ENCODE measurements around the gene TMC8. TPM values are rescaled to one million over a fixed set of nuclear protein-coding genes. Genes with fewer than 3 reads are reported as not detected.
"Not testable (repeated sequence)": the region's sequence is repeated elsewhere in the genome, so short reads cannot be mapped to it uniquely, and the experiment has no call there.

The TMC8 gene
- 100 to 1,000 TPM; 123 to 139 TPM for total RNA-seq

GRCh38 chr17:78130437-78131101 is at the start of gene TMC8:
Gene TMC8 (plus strand): TSS chr17:78130771. CDS start chr17:78131589, 818 bp downstream.
- H3K27ac Mint-ChIP-seq, result peak within 1 kb of the TSS; percentile 96
- CTCF ChIA-PET, result interaction anchor here (1.1 to 2.5 kb wide), 3 partner anchors 9 to 46 kb away, joined by 3 to 13 read pairs (median 6); no protein-coding TSS in a partner anchor
- H3K9me3 Mint-ChIP-seq (ENCODE audit: low read depth), result no peaks in the 10 kb centered on the region
- peak; percentile 50 for ATAC-seq
- intact Hi-C loops (cut with DNase I, micrococcal nuclease), result loop anchor here (1.0 to 5.0 kb wide), 5 partner anchors 9 to 230 kb away; partner anchors contain the start of genes SOCS3 (in 1 of the 2) and SYNGR2 (in 1 of the 2)
- DNase-seq, result peak; percentile 86
- H3K36me3 Mint-ChIP-seq (ENCODE audit: low read depth), result peaks cover 44% of the 10 kb centered on the region
- H3K4me3 Mint-ChIP-seq, result peak within 1 kb of the TSS; percentile 94
- H3K4me1 Mint-ChIP-seq, result peaks cover 57% of the 10 kb centered on the region
- POLR2A ChIA-PET, result no interaction called here
- no peaks in the 10 kb centered on the region for H3K27me3 Mint-ChIP-seq

- H3K27ac Mint-ChIP-seq, result no peak overlapping the region
Observed at GRCh38 chr17:78081551-78081950, 49.0 kb upstream of the TMC8 start.

GRCh38 chr17:78082355-78082872 is 48.2 kb upstream of the TMC8 start:
- H3K27ac Mint-ChIP-seq; DNase-seq; ATAC-seq; H3K9me3 Mint-ChIP-seq (ENCODE audit: low read depth); H3K4me1 Mint-ChIP-seq; intact Hi-C loops (cut with DNase I, micrococcal nuclease); POLR2A ChIA-PET; H3K27me3 Mint-ChIP-seq; H3K4me3 Mint-ChIP-seq: not testable (repeated sequence)
- peaks cover 23% of the 10 kb centered on the region for H3K36me3 Mint-ChIP-seq (ENCODE audit: low read depth)
- CTCF ChIA-PET, result interaction anchor here (0.6 to 1.6 kb wide), 4 partner anchors 23 to 272 kb away, joined by 3 to 4 read pairs (median 4); no protein-coding TSS in a partner anchor

More at GRCh38 chr17:78081551-78081950, 49.0 kb upstream of the TMC8 start:
- Mint-ChIP-seq H3K4me1 (no peaks in the 10 kb centered on the region), H3K36me3 (ENCODE audit: low read depth) (peaks cover 17% of the 10 kb centered on the region), H3K4me3 (no peak overlapping the region), H3K27me3 (no peaks in the 10 kb centered on the region), H3K9me3 (ENCODE audit: low read depth) (no peaks in the 10 kb centered on the region)
- ChIA-PET POLR2A (no interaction called here), CTCF (interaction anchor here (0.7 kb wide), 1 partner anchor 96 kb away, joined by 3 read pairs; no protein-coding TSS in a partner anchor)
- intact Hi-C loops (cut with DNase I, micrococcal nuclease), result no loop called here
- ATAC-seq (no peak), DNase-seq (no peak)

GRCh38 chr17:78082988-78083387 is 47.6 kb upstream of the TMC8 start:
- ATAC-seq, result no peak
- H3K27ac Mint-ChIP-seq, result no peak overlapping the region
- ChIA-PET POLR2A (interaction anchor here (0.6 kb wide), 1 partner anchor 56 kb away, joined by 3 read pairs; no protein-coding TSS in a partner anchor), CTCF (interaction anchor here (0.6 to 1.6 kb wide), 5 partner anchors 24 to 271 kb away, joined by 3 to 4 read pairs (median 4); no protein-coding TSS in a partner anchor)
- H3K27me3 Mint-ChIP-seq, result no peaks in the 10 kb centered on the region
- no peaks in the 10 kb centered on the region for H3K9me3 Mint-ChIP-seq (ENCODE audit: low read depth)
- H3K36me3 Mint-ChIP-seq (ENCODE audit: low read depth), result peaks cover 22% of the 10 kb centered on the region
- no peaks in the 10 kb centered on the region for H3K4me1 Mint-ChIP-seq
- no peak for DNase-seq
- intact Hi-C loops (cut with DNase I, micrococcal nuclease), result no loop called here
- no peak overlapping the region for H3K4me3 Mint-ChIP-seq

- no peak for ATAC-seq
- Mint-ChIP-seq H3K9me3 (ENCODE audit: low read depth) (no peaks in the 10 kb centered on the region), H3K27ac (no peak overlapping the region), H3K4me1 (peaks cover 4% of the 10 kb centered on the region), H3K27me3 (no peaks in the 10 kb centered on the region), H3K36me3 (ENCODE audit: low read depth) (peaks cover 25% of the 10 kb centered on the region), H3K4me3 (no peak overlapping the region)
- no peak for DNase-seq
- ChIA-PET CTCF (interaction anchor here (0.7 to 2.5 kb wide), 3 partner anchors 14 to 164 kb away, joined by 3 to 14 read pairs (median 12); no protein-coding TSS in a partner anchor), POLR2A (no interaction called here)
- intact Hi-C loops (cut with DNase I, micrococcal nuclease), result no loop called here
Observed at GRCh38 chr17:78086740-78087139, 43.8 kb upstream of the TMC8 start.

GRCh38 chr17:78088529-78088928 is 42.0 kb upstream of the TMC8 start:
- Mint-ChIP-seq H3K27me3 (no peaks in the 10 kb centered on the region), H3K4me3 (no peak overlapping the region), H3K36me3 (ENCODE audit: low read depth) (peaks cover 37% of the 10 kb centered on the region), H3K9me3 (ENCODE audit: low read depth) (no peaks in the 10 kb centered on the region), H3K27ac (no peak overlapping the region), H3K4me1 (peaks cover 8% of the 10 kb centered on the region)
- DNase-seq, result no peak
- no peak for ATAC-seq
- intact Hi-C loops (cut with DNase I, micrococcal nuclease), result no loop called here
- ChIA-PET POLR2A (no interaction called here), CTCF (interaction anchor here (0.6 to 1.2 kb wide), 3 partner anchors 25 to 302 kb away, joined by 3 to 4 read pairs (median 3); no protein-coding TSS in a partner anchor)

GRCh38 chr17:78089576-78090281 is 40.8 kb upstream of the TMC8 start:
- intact Hi-C loops (cut with DNase I, micrococcal nuclease), result no loop called here
- H3K36me3 Mint-ChIP-seq (ENCODE audit: low read depth), result peaks cover 39% of the 10 kb centered on the region
- no peak for ATAC-seq
- DNase-seq, result no peak
- CTCF ChIA-PET, result interaction anchor here (0.6 to 1.4 kb wide), 4 partner anchors 47 to 183 kb away, joined by 3 to 4 read pairs (median 3); no protein-coding TSS in a partner anchor
- H3K27me3 Mint-ChIP-seq, result no peaks in the 10 kb centered on the region
- H3K9me3 Mint-ChIP-seq (ENCODE audit: low read depth), result no peaks in the 10 kb centered on the region
- H3K4me3 Mint-ChIP-seq, result no peak overlapping the region
- H3K27ac Mint-ChIP-seq, result peak overlapping the region; percentile 33
- H3K4me1 Mint-ChIP-seq, result peaks cover 8% of the 10 kb centered on the region
- POLR2A ChIA-PET, result interaction anchor here (0.6 kb wide), 1 partner anchor 65 kb away, joined by 3 read pairs; no protein-coding TSS in a partner anchor

GRCh38 chr17:78092794-78093324 is 37.7 kb upstream of the TMC8 start:
- Mint-ChIP-seq H3K27me3 (no peaks in the 10 kb centered on the region), H3K9me3 (ENCODE audit: low read depth) (no peaks in the 10 kb centered on the region), H3K27ac (no peak overlapping the region), H3K4me1 (peaks cover 8% of the 10 kb centered on the region), H3K36me3 (ENCODE audit: low read depth) (peaks cover 28% of the 10 kb centered on the region), H3K4me3 (no peak overlapping the region)
- DNase-seq, result no peak
- intact Hi-C loops (cut with DNase I, micrococcal nuclease), result no loop called here
- ChIA-PET CTCF (interaction anchor here (1.0 to 1.5 kb wide), 4 partner anchors 8 to 43 kb away, joined by 3 to 5 read pairs (median 3); no protein-coding TSS in a partner anchor), POLR2A (no interaction called here)
- no peak for ATAC-seq

GRCh38 chr17:78095035-78095434 is 35.5 kb upstream of the TMC8 start:
- DNase-seq, result no peak
- CTCF ChIA-PET, result interaction anchor here (0.7 to 1.5 kb wide), 2 partner anchors 10 to 666 kb away, joined by 3 to 10 read pairs; no protein-coding TSS in a partner anchor
- Mint-ChIP-seq H3K9me3 (ENCODE audit: low read depth) (no peaks in the 10 kb centered on the region), H3K27ac (no peak overlapping the region), H3K4me1 (peaks cover 4% of the 10 kb centered on the region), H3K36me3 (ENCODE audit: low read depth) (peaks cover 47% of the 10 kb centered on the region), H3K4me3 (no peak overlapping the region), H3K27me3 (no peaks in the 10 kb centered on the region)
- intact Hi-C loops (cut with DNase I, micrococcal nuclease), result no loop called here
- POLR2A ChIA-PET, result no interaction called here
- ATAC-seq, result no peak

GRCh38 chr17:78096093-78096492 is 34.5 kb upstream of the TMC8 start:
- POLR2A ChIA-PET, result no interaction called here
- Mint-ChIP-seq H3K9me3 (ENCODE audit: low read depth) (no peaks in the 10 kb centered on the region), H3K4me3 (no peak overlapping the region), H3K27me3 (no peaks in the 10 kb centered on the region), H3K4me1 (peaks cover 4% of the 10 kb centered on the region), H3K36me3 (ENCODE audit: low read depth) (peaks cover 49% of the 10 kb centered on the region), H3K27ac (no peak overlapping the region)
- intact Hi-C loops (cut with DNase I, micrococcal nuclease), result no loop called here
- ATAC-seq (no peak), DNase-seq (no peak)
- CTCF ChIA-PET, result interaction anchor here (0.6 to 2.2 kb wide), 2 partner anchors 11 to 327 kb away, joined by 3 to 12 read pairs; no protein-coding TSS in a partner anchor

- Mint-ChIP-seq H3K9me3 (ENCODE audit: low read depth) (no peaks in the 10 kb centered on the region), H3K27ac (no peak overlapping the region), H3K4me3 (no peak overlapping the region), H3K36me3 (ENCODE audit: low read depth) (peaks cover 32% of the 10 kb centered on the region), H3K4me1 (no peaks in the 10 kb centered on the region), H3K27me3 (no peaks in the 10 kb centered on the region)
- POLR2A ChIA-PET, result no interaction called here
- no peak for DNase-seq
- ATAC-seq, result no peak
- intact Hi-C loops (cut with DNase I, micrococcal nuclease), result no loop called here
- CTCF ChIA-PET, result interaction anchor here (1.4 kb wide), 1 partner anchor 75 kb away, joined by 3 read pairs; no protein-coding TSS in a partner anchor
Observed at GRCh38 chr17:78101112-78101511, 29.5 kb upstream of the TMC8 start.
